Aorta (tissue), 5 donors: ENCODE data around the gene SERINC2. TPM values are rescaled to one million over a fixed set of nuclear protein-coding genes. Genes with fewer than 3 reads are reported as not detected.
"Not testable (repeated sequence)": the region's sequence is repeated elsewhere in the genome, so short reads cannot be mapped to it uniquely, and the experiment has no call there.

Experiments used
- ATAC-seq: fragments of 200-7000 bp; cut with Tn5 transposase; one replicate; pipeline ENCODE4 v1.9.1; 2022; ENCODE audit warnings: moderate library complexity; ENCODE audit not compliant: low FRiP score
- DNase-seq, 2 donors: peaks; one replicate each; pipeline ENCODE4 v3.0.0-alpha.2; 2020
- H3K27ac ChIP-seq, 2 donors: one replicate each; pipeline ENCODE4 v1.5.1; 2013; ENCODE audit warnings: low read length in 2 of 2, mild to moderate bottlenecking in 2 of 2, moderate library complexity in 2 of 2, control low read depth in 1 of 2, inconsistent platforms in 1 of 2, low read depth in 1 of 2
- H3K27me3 ChIP-seq, 2 donors: one replicate each; pipeline ENCODE4 v1.6.1; 2013; ENCODE audit warnings: control low read depth in 1 of 2, low read length in 1 of 2, mild to moderate bottlenecking in 1 of 2, moderate library complexity in 1 of 2; ENCODE audit not compliant: insufficient read depth in 2 of 2, control insufficient read depth in 1 of 2
- H3K36me3 ChIP-seq, 2 donors: one replicate each; pipeline ENCODE4 v1.6.1; 2013; ENCODE audit warnings: control low read depth in 1 of 2, low read length in 1 of 2, mild to moderate bottlenecking in 1 of 2; ENCODE audit not compliant: insufficient read depth in 2 of 2, control insufficient read depth in 1 of 2
- H3K4me1 ChIP-seq, 2 donors: one replicate each; pipeline ENCODE4 v1.6.1; 2013; ENCODE audit warnings: low read length in 2 of 2, control low read depth in 1 of 2, mild to moderate bottlenecking in 1 of 2, moderate library complexity in 1 of 2; ENCODE audit not compliant: insufficient read depth in 2 of 2, control insufficient read depth in 1 of 2
- H3K4me3 ChIP-seq, 2 donors: one replicate each; pipeline ENCODE4 v1.5.1; 2013; ENCODE audit warnings: low read length in 2 of 2, control low read depth in 1 of 2, mild to moderate bottlenecking in 1 of 2
- H3K9me3 ChIP-seq: one replicate; pipeline ENCODE4 v1.6.1; 2013; ENCODE audit warnings: mild to moderate bottlenecking, low read length; ENCODE audit not compliant: control insufficient read depth
- WGBS, 2 donors: extraction: QIAGEN DNeasy Blood & Tissue Kit; methylation state at CpG; one replicate each; pipeline ENCODE4 v1.1.7; 2013; 5-methylcytosine and 5-hydroxymethylcytosine counted together
- intact Hi-C, 2 donors: fragments of 100-400 bp; cut with DNase I; formaldehyde crosslinking; loops; one replicate each; pipeline versions ENCODE4 v1.14.2 to v1.15.0; 2022
- polyA plus RNA-seq, 2 donors: library from polyadenylated mRNA; stranded (reverse); fragments of 200-250 nt; gene quantifications; one replicate each; pipeline ENCODE4 v1.2.3, GENCODE V29; 2013
- total RNA-seq, 2 donors: library from RNA; stranded (reverse); fragmentation: NEBNext Ultra II Directional; extraction: Animal tissue kit (Norgen Biotek cat#: 25700); gene quantifications; one replicate each; pipeline ENCODE4 v1.2.1, GENCODE V29; 2021
- donor health status: healthy with polysubstance abuse.
- donor health status: Bipolar disorder and iron deficiency.
- donor health status: DM: no; HTN: no; CAD: no.
- donor health status: DM: no; HTN: no; CAD: no.
- donor health status: DM: yes; HTN: yes; CAD: no.

The SERINC2 gene
- total and polyA plus RNA-seq, 4 donors, result 2.5 to 20.7 (median 3.5) TPM

- H3K9me3 ChIP-seq, result peaks cover 8% of the 10 kb centered on the region
Observed at GRCh38 chr1:31453384-31454079, 40.5 kb downstream of the SERINC2 start.

GRCh38 chr1:31458287-31458896 lies 45.4 kb downstream of the SERINC2 start:
- H3K9me3 ChIP-seq, result peaks cover 9% of the 10 kb centered on the region
- intact Hi-C loops, result no loop called here
- no peak for ATAC-seq
- WGBS, 2 donors, result 90 to 93% methylated on average over 5 of the region's 5 CpGs
- H3K27ac ChIP-seq, result no peak overlapping the region
- H3K4me3 ChIP-seq, result no peak overlapping the region
- H3K4me1 ChIP-seq, result no peaks in the 10 kb centered on the region
- no peaks in the 10 kb centered on the region for H3K27me3 ChIP-seq
- H3K36me3 ChIP-seq, result no peaks in the 10 kb centered on the region
- no peak for DNase-seq

More at GRCh38 chr1:31453384-31454079, 40.5 kb downstream of the SERINC2 start:
- H3K4me3 ChIP-seq, result no peak overlapping the region
- WGBS, 2 donors, result 71 to 76% methylated on average over 8 of the region's 8 CpGs
- no peaks in the 10 kb centered on the region for H3K4me1 ChIP-seq
- no peak overlapping the region for H3K27ac ChIP-seq
- ATAC-seq, result no peak
- intact Hi-C loops, result no loop called here
- no peak for DNase-seq
- H3K27me3 ChIP-seq, result no peaks in the 10 kb centered on the region
- H3K36me3 ChIP-seq, result no peaks in the 10 kb centered on the region

- WGBS, 2 donors, result 58 to 63% methylated on average over 6 of the region's 6 CpGs
- Histone ChIP-seq H3K27me3 (no peaks in the 10 kb centered on the region), H3K9me3 (peaks cover 8% of the 10 kb centered on the region), H3K36me3 (no peaks in the 10 kb centered on the region), H3K4me1 (no peaks in the 10 kb centered on the region), H3K27ac (no peak overlapping the region), H3K4me3 (no peak overlapping the region)
- ATAC-seq (no peak), DNase-seq (no peak)
- intact Hi-C loops, result no loop called here
Observed at GRCh38 chr1:31460027-31460426, 47.0 kb downstream of the SERINC2 start.

GRCh38 chr1:31467005-31467674 lies 54.1 kb downstream of the SERINC2 start:
- WGBS, 2 donors, result 77 to 82% methylated on average over 4 of the region's 4 CpGs
- ATAC-seq, result no peak
- intact Hi-C loops, result no loop called here
- Histone ChIP-seq H3K4me3 (no peak overlapping the region), H3K36me3 (no peaks in the 10 kb centered on the region), H3K27ac (no peak overlapping the region), H3K27me3 (no peaks in the 10 kb centered on the region), H3K9me3 (peaks cover 1% of the 10 kb centered on the region), H3K4me1 (no peaks in the 10 kb centered on the region)
- no peak for DNase-seq

- Histone ChIP-seq H3K9me3 (no peaks in the 10 kb centered on the region), H3K36me3 (no peaks in the 10 kb centered on the region), H3K4me1 (no peaks in the 10 kb centered on the region), H3K4me3 (no peak overlapping the region), H3K27me3 (no peaks in the 10 kb centered on the region), H3K27ac (no peak overlapping the region)
- WGBS, 2 donors, result 84 to 90% methylated on average over 11 of the region's 11 CpGs
- intact Hi-C loops, result no loop called here
- ATAC-seq (no peak), DNase-seq (no peak)
Observed at GRCh38 chr1:31470794-31471315, 57.8 kb downstream of the SERINC2 start.

- H3K4me1 ChIP-seq, DNase-seq, intact Hi-C loops, H3K27ac ChIP-seq, H3K36me3 ChIP-seq, H3K9me3 ChIP-seq, H3K4me3 ChIP-seq, H3K27me3 ChIP-seq, ATAC-seq: not testable (repeated sequence)
- WGBS, 2 donors, result 80 to 87% methylated on average over 8 of the region's 8 CpGs
Observed at GRCh38 chr1:31471452-31472313, 58.7 kb downstream of the SERINC2 start.

- 76 to 83% methylated on average over 4 of the region's 4 CpGs for WGBS, 2 donors
- H3K36me3 ChIP-seq, ATAC-seq, H3K9me3 ChIP-seq, H3K4me1 ChIP-seq, DNase-seq, H3K27me3 ChIP-seq, intact Hi-C loops, H3K4me3 ChIP-seq, H3K27ac ChIP-seq: not testable (repeated sequence)
Observed at GRCh38 chr1:31472314-31472651, 59.3 kb downstream of the SERINC2 start.

GRCh38 chr1:31472673-31473072 lies 59.7 kb downstream of the SERINC2 start:
- DNase-seq, intact Hi-C loops, H3K4me3 ChIP-seq, H3K27me3 ChIP-seq, H3K9me3 ChIP-seq, H3K4me1 ChIP-seq, H3K36me3 ChIP-seq, ATAC-seq, H3K27ac ChIP-seq: not testable (repeated sequence)
- WGBS, 2 donors, result 89 to 93% methylated on average over 1 of the region's 1 CpG
